DMS 273 treated with DMSO at 0.1 percent for 48 hours (cell line): ENCODE measurements around the gene SLC41A3.
"Not testable (repeated sequence)": the region's sequence is repeated elsewhere in the genome, so short reads cannot be mapped to it uniquely, and the experiment has no call there.

Experiments
- DNase-seq: peaks from one replicate; lab custom pipeline; 2025; lab: John Stamatoyannopoulos, UW

SLC41A3 gene

DNA sequence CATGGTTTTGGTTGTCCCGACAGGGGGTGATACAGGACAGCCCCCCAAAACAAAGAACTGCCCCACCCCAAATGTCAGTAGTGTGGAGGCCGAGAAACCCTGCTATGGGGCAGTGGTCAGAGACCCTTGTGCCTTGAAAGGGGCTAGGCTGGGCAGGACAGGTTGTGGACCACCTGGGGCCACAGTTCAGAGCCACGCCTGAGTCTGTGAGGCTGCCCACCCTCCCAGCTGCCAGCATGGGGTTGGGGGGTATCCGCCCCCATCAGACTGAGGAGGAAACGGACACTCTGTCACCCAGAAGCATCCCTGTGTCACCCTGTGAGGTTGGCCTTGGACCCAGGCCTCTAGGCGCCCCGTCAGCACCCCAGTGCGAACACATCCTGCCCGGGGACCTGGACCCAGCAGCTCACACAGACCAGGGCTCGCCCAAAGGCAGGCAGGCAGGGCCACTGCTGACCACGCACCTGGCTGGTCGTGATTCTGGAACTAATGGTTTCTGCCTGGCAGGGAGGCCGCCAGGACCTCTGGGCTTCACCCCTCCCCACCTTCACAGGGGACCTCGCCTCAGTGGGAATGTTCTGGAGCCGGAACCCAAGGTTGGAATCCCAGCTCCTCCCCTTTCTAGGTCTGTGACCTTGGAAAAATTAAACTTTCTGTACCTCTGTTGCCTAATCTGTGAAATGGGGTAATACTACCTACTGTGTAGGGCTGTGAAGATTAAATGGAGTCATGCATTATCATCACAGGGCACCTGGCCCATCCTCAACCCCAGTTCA is 1.4 kb downstream of the SLC41A3 start:
- no peak for DNase-seq

DNA sequence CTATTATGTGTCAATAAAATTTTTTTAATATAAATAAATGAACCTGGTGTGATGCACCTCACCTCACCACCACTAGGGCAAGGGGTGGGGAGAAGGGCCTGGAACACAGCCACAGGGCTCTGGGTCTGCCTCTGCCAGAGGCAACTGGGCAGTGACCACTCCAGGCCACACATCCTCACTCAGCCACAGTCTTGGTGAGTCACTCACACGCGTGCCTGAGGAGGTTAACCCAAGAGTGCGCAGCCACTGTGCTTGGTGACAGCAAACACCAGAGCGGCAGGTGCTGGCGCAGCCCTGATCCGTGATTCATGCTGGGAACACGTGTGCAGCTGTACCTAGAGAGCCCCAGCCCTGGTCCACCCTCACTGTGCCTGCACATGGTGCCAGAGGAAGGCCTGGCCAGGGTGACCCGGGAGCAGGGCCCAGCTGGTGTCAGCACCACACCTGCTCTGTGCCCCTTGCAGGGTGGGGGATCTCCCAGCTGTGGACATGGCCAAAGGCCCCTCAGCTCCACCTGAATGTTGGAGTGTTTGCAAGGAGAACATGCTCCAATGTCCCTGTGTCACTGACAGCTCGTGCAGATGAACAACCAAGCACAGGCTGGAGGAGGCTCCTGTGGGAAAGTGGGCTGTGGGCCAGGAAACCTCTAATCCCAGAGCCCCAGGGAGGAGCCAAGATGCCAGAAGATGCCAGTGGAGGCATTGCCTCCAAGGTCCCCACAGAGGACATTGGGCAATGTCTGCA is 2.1 kb downstream of the SLC41A3 start:
- DNase-seq = no peak

DNA sequence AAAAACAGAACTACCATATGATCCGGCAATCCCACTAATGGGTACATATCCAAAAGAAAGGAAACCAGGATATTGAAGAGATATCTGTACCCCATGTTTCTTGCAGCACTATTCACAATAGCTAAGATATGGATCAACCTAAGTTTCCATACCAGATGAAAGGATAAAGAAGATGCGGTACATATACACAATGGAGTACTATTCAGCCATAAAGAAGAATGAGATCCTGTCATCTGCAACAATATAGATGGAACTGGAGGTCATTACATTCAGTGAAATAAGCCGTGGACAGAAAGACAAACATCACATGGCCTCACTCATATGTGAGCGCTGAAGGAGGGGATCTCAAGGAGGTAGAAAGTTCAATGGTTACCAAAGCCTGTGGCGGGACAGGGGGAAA is 3.0 kb downstream of the SLC41A3 start:
- DNase-seq = no peak

DNA sequence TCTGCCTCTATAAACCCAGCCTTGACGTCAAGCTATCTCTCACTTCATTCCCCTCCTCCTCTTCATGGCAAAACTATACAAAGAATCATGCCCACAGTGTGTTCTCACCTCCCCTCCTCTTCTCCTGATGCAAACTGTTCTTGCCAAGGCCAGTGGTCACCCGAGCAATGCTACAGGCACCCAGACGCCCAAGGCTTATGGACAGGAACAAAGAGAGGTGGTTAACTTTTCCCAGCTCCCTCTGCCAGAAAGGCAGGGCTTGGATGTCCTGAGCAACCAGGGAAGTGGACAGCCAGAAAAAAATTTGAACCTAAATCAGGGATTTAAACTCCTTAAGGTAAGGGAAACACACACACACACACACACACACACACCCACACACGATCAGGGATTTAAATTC is 5.1 kb downstream of the SLC41A3 start:
- no peak for DNase-seq

DNA sequence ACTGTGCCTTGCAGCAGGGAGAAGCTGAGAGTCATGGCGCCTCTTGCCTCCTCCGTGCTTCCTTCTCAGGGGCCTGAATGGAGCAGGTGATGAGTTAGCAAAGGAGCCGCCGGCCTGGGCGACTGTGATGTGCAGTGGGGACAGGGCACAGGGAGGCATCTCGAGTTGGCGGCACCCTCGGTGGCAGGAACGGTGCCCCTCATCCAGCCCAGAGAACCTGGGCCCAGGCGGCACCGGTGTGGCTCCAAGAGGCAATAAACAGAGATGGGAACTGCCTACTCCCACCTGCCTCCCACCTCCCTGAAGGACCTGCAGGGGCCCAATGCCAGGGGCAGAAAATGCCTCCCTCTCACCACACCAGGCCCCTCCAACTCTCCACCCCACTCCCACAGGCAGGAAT is 6.2 kb downstream of the SLC41A3 start:
- DNase-seq = no peak

DNA sequence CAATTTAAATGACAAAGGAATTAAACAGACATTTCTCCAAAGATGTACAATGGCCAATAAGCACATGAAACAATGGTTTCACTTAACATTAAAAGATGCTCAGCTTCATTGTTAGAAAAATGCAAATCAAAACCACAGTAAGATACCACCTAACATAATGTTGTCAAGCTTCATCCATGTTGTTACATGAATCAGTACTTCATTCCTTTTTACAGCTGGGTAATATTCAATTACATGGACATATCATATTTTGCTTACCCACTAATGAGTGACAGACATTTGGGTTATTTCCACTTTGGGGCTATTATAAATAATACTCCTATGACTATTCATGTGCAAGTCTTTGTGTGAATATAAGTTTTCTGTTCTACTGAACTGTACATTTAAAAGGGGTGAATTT is 7.8 kb downstream of the SLC41A3 start:
- no peak for DNase-seq

DNA sequence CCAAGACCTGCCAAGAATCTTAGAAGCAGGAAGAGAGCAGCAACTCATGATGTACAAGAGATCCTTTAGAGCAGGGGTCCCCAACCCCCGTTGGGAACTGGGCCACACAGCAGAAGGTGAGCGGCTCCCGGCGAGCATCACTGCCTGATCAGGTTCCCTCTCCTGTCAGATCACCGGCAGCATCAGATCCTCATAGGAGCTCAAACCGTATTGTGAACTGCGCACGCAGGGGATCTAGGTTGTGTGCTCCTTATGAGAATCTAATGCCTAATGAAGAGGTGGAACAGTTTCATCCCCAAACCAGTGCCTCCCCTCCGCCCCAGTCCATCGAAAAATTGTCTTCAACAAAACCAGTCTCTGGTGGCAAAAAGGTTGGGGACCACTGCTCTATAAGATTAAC is 13.8 kb downstream of the SLC41A3 start:
- no peak for DNase-seq

DNA sequence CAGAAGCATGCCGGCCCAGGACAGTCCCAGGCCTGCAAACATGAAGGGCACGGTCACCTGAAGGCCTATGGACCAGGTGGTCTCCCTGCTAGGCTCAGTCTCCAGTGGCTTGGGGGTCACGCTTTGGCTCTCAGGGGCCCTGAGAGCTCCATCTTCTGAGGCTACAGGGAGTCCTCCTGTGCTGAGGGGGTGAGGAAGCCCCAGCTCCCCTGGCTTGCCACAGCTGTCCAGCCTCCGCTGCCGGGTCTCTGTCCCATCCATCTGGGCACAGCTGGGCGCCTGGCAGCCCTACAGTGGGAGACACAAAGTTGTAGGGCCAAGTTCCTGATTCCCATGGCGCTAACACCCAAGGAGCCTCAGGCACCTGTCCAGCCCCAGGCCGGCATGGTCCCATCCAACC is 16.0 kb downstream of the SLC41A3 start:
- no peak for DNase-seq

DNA sequence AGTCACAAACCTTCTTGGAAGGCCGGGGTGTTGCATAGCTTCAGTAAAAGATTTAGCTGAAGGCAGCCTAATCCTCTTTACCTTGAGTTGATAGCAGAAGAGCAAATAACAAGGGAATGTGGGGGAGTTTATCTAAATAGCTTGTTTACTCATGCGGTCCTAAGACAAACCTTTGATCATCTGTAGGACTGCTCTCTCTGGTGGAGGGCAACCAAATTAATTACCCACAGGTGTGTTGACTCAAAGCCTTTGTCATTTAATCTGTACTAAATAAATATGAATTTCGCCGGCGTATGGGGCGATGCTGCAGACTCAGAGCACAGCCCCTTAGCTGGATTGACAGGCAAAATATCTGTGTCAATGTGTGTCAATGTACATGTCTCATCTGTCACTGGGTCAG is 17.2 kb downstream of the SLC41A3 start:
- DNase-seq = not testable (repeated sequence)

DNA sequence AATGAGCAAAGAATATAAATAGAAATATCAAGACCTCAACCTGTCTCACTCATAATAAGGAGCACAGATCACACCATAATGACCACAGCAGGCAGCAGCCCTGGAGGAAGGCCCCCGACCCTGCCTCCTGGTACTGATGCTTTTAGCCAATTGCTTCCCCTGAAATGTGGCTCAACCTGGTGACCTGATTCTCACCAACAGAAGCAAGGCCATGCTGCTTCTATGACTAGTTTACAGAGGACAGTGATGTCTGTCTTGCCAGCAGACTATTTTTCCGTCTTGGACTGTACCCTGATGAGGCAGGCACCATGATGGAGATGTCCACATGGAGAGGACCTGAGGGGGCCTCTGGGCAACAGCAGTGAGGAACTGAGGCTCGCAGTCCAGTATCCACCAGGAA is 18.0 kb downstream of the SLC41A3 start:
- no peak for DNase-seq

DNA sequence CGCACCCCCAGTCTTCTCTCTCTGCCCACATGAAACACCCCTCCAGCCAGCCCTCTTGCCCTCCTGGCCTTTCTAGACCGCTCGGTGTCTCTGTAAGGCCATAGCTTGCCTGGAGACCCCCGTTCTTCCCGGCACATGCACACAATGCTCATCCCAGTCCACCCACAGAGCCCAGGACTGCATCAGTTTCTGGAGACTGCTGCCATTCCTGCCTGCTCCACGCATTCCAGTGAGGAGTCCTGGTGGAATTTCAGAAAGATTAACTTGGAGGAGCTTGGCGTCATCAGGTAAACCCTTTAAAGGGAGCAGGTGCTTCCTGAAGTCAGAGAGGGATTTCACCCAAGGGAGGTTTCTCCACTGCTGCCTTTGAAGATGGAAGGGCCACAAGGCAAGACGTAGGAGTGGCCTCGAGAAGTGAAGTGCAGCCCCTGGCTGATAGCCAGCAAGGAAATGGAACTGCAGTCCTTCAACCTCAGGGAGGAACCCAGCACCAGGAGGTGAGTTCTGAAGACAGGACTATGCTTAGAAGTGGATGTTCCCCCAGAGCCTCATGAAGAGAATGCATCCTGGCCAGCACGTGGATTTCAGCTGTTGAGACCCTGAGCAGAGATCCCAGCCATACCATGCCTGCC is 19.2 kb downstream of the SLC41A3 start:
- no peak for DNase-seq

DNA sequence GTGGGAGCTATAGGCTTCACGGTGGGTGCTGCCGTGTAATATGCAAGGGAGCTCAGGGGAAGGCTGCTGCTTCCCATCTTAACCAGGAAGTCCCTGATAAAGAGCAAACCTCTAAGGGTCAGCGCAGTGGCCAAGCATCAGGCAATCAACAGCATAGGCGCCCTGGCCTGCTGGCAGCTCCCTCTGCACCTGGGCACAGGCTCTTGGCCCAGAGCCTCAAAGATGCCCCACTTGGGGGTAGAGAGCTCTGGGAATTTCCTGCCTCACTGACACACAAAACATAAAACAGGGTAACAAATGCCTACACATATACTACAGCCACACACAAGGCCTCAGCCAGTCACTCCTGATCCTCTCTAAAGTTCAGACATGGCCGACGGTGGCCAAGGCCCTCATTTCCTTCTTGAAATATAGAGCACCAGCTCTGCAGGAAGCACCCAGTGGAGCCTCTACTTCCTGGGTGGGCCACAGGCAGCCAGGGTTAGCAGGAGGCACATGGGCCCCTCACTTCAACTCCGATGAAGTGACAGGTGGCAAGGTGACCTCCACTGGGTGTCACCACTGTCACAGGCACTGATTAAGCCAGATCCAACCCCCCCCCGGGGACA is 20.5 kb downstream of the SLC41A3 start:
- no peak for DNase-seq

DNA sequence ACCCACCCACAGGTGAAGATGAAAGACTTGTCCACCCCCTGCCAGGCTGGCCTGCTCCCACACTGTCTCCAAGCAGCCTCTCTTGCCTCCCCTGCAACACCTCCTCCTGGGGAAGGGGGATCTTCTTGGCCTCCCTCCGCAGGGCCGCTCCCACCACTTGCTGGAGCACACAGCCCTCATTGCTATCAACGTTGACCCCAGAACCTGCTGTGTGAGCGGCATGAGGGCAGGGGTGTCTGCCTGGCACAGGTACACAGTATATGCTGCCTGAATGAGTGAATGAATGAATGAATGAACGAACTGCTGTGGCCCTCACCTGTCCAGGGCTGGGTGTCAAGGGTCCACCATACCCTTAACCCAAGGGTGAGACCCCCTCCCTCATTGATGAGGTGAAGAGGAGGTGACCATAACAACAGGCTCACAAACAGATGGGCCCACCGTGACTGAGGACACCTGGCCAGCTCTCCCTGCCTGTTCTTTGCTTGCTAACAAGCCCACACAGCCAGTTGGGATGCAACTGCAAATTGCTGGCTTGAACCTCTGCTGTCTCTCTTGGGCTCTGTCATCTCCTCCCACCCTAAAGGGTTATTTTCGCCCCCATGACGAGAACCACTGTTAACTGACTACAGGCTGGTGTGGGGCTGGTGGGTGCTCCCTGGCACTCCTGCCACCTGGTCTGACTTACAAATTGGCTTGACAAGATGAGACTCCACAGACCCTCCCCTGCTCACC is 22.5 kb downstream of the SLC41A3 start:
- no peak for DNase-seq

DNA sequence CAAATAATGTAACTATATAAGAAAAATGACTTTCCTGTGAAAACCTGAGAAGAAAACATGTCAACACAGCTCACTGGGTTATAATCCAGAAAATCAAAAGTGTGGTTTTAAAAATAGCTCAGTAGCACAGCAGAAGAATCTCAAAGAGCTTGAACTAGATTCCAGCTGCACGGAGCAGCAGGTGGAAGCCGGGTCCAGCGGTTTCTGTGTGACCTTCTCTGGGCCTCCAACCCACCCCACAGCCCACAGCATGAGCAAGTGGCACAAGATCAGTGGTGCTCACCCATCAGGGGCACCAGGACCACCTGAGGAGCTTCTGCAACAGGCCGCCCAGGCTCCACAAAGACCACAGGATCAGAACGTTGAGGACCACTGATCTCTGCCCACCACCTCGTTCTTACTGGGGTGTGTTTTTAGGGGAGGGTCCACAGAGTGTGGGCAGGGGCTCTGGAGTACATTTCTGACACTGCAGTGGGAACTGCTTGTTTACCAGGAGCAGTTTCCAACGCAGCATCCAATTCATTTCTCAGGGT is 23.2 kb downstream of the SLC41A3 start:
- no peak for DNase-seq

DNA sequence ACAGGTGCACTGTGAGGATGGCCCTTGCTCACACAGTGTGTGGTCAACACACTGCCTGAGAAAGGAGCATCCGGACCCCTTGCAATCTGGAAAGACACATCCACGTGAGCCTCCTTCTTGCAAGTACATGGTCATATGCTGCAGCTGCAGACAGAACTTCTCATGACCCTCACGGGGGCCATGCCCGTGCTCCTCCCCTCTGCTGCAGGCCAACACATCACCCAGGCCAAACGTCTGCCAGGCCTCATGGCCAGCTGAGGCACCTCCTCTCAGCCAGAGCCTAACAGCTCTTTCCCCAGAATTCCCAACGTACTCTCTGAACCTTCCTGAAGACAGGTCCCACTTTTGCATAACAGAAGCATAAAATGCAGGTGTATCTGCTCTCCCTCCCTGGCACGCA is 25.3 kb downstream of the SLC41A3 start:
- no peak for DNase-seq

DNA sequence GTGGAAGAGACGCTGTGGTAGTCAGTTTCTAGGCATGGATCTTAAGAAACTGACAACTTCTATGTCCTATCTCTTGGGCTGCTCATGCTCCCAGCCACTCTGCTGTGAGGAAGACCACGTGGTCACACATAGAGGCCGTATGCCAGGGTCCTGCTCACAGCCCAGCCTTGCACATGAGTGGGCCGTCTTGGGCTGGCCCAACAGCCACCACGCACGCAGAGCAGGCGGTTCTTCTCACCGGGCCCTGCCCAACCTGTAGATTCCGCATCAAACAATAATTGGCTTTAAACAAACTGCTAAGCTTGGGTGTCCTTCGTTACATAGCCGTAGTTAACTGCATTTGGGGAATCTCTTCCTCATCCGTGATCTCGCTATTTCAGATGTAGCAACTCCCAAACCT is 26.0 kb downstream of the SLC41A3 start:
- no peak for DNase-seq

DNA sequence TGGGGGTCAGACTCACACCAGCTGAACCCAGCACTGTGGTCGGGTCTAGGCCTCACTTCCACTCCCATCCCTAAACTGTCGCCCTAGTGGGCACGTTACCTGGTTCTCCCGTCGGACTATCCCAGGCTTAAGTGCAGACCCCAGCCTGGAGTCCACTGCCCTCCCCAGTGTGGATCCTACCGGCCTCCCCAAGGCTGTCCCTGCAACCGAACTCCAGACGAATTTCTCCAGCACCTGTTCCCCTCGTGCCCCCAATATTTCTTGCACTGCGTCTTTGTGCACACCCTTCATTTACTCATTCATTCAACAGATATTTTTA is 26.5 kb downstream of the SLC41A3 start:
- DNase-seq = no peak

DNA sequence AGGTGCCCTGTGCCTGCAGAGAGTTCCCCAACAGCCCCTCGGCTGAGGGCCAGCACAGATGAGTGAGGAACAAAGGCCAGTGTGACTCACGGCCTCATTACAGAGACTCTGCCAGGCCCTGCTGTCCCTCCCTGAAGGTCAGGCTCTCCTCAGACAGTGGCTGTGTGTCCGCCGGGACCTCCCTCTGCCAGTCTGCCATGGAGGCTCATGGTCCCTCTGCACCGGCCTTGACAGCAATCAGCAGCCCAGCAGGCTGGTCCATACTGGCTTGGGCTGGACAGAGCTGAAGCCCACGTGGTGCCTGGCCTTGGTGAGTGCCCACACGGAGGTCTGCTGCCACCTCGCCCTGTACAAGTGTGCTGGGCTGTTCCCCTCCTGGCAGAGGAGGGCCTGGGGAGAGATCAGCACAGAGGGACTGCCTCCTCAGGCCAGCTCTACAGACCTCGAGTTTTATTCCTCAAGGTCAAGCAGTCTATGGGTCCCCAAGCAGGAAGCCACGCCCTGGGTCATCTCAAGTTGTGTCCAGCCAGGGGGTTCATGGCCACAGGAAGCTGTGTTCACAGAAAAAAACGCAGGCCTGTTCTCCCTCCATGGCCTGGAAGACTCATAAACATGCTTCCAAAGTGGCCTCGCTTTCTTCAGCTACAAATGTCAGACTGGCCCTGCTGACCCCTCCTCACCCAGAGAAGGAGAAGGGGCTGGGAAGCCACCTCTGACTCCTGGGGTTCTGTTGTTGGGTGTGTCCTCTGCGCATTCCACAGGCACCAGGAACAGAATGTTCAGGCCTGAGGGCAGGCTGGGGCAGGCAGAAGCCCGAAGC is 27.0 kb downstream of the SLC41A3 start:
- no peak for DNase-seq

DNA sequence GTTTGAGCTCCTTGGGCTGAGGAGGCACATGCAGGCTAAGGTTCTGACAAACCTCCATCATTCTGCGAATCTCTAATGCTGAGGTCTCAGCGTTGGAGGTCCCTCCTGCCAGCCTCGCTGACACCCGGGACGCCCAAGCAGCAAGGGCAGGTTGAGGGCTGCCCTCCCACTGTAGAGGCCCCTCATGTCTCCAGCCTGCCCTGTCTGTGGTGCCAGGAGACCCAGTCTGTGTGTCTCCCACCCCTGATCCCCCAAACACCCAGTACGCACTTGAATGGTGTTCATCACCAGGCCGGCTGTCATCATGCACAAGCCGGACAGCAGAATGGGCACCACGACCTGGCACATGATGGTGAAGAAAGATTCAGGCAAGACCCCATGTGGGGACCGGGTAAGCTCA is 27.8 kb downstream of the SLC41A3 start:
- no peak for DNase-seq

DNA sequence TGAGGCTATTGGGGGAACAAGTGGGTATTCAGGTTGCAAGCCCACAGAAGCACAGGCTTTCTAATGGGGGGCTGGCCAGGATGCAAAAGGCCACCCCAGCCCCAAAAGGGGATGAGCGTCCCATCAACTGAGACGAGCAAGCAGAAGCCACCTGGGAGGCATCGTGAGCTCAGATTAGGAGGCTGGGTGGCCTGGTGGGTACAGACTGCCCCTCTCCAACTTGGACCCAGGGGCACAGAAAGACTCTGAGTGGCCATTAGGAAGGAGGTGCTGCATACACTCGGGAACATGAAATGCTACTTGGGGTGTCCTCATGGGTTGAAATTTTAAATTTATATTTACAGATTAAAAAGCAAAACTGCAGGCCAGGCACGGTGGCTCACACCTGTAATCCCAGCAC is 29.1 kb downstream of the SLC41A3 start:
- no peak for DNase-seq

DNA sequence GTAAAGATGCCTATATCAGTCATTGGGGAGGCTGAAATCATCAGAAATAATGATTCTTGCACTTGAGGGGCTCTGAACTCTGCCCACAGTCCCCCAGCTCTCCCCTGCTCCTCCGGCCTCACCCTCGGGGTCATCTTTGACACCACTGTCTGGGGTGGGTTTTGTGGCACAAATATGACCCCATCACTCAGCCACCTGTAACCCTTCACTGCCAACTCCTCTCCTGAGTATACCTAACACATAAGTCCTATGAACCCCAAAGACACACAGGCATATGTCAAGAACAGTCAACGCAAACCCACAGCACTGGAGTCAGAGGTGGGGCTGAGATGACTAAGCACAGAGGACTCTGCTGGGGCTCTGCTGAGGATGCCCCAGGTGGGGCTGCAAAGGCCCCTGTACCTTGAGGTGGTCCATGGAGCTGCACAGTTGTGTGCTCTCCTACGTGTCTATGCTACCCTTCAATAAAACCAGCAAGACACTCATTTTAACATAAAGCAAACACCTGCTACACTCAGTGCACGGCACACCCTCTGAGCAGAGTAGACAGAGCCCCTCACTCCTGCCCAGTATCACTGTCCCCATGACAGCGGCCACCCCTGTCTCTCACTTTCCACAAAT is 29.9 kb downstream of the SLC41A3 start:
- DNase-seq = no peak
